CD4-positive, alpha-beta T cell (primary cell): ENCODE measurements around the gene KCNQ1. TPM values are rescaled to one million over a fixed set of nuclear protein-coding genes. Genes with fewer than 3 reads are reported as not detected.
A peak's percentile ranks its signal among the peaks of the same experiment; 100 is the strongest.

Experiments used
- ATAC-seq: fragments of 200-7000 bp; cut with Tn5 transposase; one replicate; pipeline ENCODE4 v1.10.0; 2022; ENCODE audit warnings: mild to moderate bottlenecking; ENCODE audit not compliant: poor library complexity
- CTCF ChIA-PET: fragments of 350-600 bp; sonication (Branson Sonifier 250); formaldehyde crosslinking; loops from one replicate; lab custom pipeline; 2021; ENCODE audit warnings: antibody characterized with exemption, inconsistent platforms; lab: Charles Lee
- POLR2A ChIA-PET: fragments of 350-600 bp; sonication (Branson Sonifier 250); formaldehyde crosslinking; loops from one replicate; lab custom pipeline; 2021; ENCODE audit warnings: antibody characterized with exemption, inconsistent platforms; lab: Charles Lee
- DNase-seq, 14 experiments: peaks; one replicate each; pipeline ENCODE4 v3.0.0-alpha.2; 2013 to 2020; ENCODE audit warnings: mixed read lengths in 2 of 14
- H3K27ac ChIP-seq, 2 donors: one replicate each; pipeline versions ENCODE4 v1.5.1 to v1.7.0; 2013; ENCODE audit warnings: low read length in 2 of 2, low read depth in 1 of 2, mild to moderate bottlenecking in 1 of 2
- H3K27me3 ChIP-seq, 2 experiments: 1 replicate in 1 of 2; 2 replicates in 1 of 2; pipeline versions ENCODE4 v1.6.1 to v1.7.0; 2013; ENCODE audit warnings: low read length in 2 of 2, control low read depth in 1 of 2, mild to moderate bottlenecking in 1 of 2, moderate library complexity in 1 of 2; ENCODE audit not compliant: insufficient read depth in 2 of 2, control insufficient read depth in 1 of 2
- H3K36me3 ChIP-seq: one replicate; pipeline ENCODE4 v1.6.1; 2013; ENCODE audit warnings: low read length, control low read depth; ENCODE audit not compliant: insufficient read depth
- H3K4me1 ChIP-seq: one replicate; pipeline ENCODE4 v1.6.1; 2013; ENCODE audit warnings: low read length, control low read depth; ENCODE audit not compliant: insufficient read depth
- H3K4me3 ChIP-seq: one replicate; pipeline ENCODE4 v1.5.1; 2013; ENCODE audit warnings: mild to moderate bottlenecking, low read length, moderate library complexity
- H3K9me3 ChIP-seq, 2 experiments: 1 replicate in 1 of 2; 2 replicates in 1 of 2; pipeline versions ENCODE4 v1.6.1 to v1.7.0; 2013; ENCODE audit warnings: low read length in 2 of 2, mild to moderate bottlenecking in 2 of 2, control low read depth in 1 of 2, moderate library complexity in 1 of 2; ENCODE audit not compliant: control insufficient read depth in 1 of 2, insufficient read depth in 1 of 2
- H3K27ac Mint-ChIP-seq: one replicate; pipeline ENCODE4 v1.8.0; 2020; ENCODE audit warnings: mixed read lengths
- H3K27me3 Mint-ChIP-seq: one replicate; pipeline ENCODE4 v1.8.0; 2021; ENCODE audit warnings: mixed read lengths
- H3K36me3 Mint-ChIP-seq: one replicate; pipeline ENCODE4 v1.8.0; 2021; ENCODE audit warnings: low read depth, mixed read lengths
- H3K4me1 Mint-ChIP-seq: one replicate; pipeline ENCODE4 v1.8.0; 2021; ENCODE audit warnings: low read depth, mixed read lengths
- H3K4me3 Mint-ChIP-seq: one replicate; pipeline ENCODE4 v1.8.0; 2020; ENCODE audit warnings: mild to moderate bottlenecking, mixed read lengths
- H3K9me3 Mint-ChIP-seq: one replicate; pipeline ENCODE4 v1.8.0; 2020; ENCODE audit warnings: mixed read lengths
- CTCF ChIP-seq: fragments of 200-600 bp; IDR thresholded peaks from one replicate; pipeline ENCODE4 v1.8.0; 2022; ENCODE audit warnings: antibody characterized with exemption, mild to moderate bottlenecking
- intact Hi-C, 2 experiments: fragments of 100-400 bp; cut with DNase I in 1 of 2; cut with micrococcal nuclease in 1 of 2; formaldehyde crosslinking; loops; one replicate each; pipeline versions ENCODE4 v1.15.1 to v1.9.0; 2023 to 2025; cut with DNase I, micrococcal nuclease
- total RNA-seq, 174 experiments: library from RNA in 2 of 174; stranded (reverse) in 2 of 174; gene quantifications; one replicate each; pipeline ENCODE4 v1.2.3 and lab custom pipeline; 2021 to 2026

The KCNQ1 gene
- total RNA-seq, 2 experiments from 2014 or later: 31.3 to 33.1 TPM

GRCh38 chr11:2480874-2481220, 36.0 kb downstream of the KCNQ1 start:
- Histone ChIP-seq H3K9me3 (peaks cover 0 to 13% of the 10 kb centered on the region in 2 experiments), H3K27ac (no peak overlapping the region), H3K4me1 (peaks cover 8% of the 10 kb centered on the region), H3K4me3 (no peak overlapping the region), H3K36me3 (peaks cover 10% of the 10 kb centered on the region), H3K27me3 (no peaks in the 10 kb centered on the region)
- TF ChIP-seq CTCF: no peak
- H3K4me3 Mint-ChIP-seq: peak overlapping the region; percentile 40
- peaks cover 38% of the 10 kb centered on the region for H3K4me1 Mint-ChIP-seq
- ChIA-PET CTCF (no interaction called here), POLR2A (no interaction called here)
- H3K9me3 Mint-ChIP-seq: peaks cover 3% of the 10 kb centered on the region
- no peaks in the 10 kb centered on the region for H3K27me3 Mint-ChIP-seq
- H3K36me3 Mint-ChIP-seq: peaks cover 86% of the 10 kb centered on the region
- peak overlapping the region; percentile 35 for H3K27ac Mint-ChIP-seq
- DNase-seq: peak in 3 of 14 experiments; percentile 25 to 58 (median 40)
- peak; percentile 46 for ATAC-seq
- intact Hi-C loops: loop anchor here in 1 of 2 experiments (5.0 kb wide), 1 partner anchor 34 kb away; the partner anchor contains the start of gene KCNQ1

- Mint-ChIP-seq H3K4me1 (peaks cover 38% of the 10 kb centered on the region), H3K27me3 (no peaks in the 10 kb centered on the region), H3K9me3 (peaks cover 3% of the 10 kb centered on the region), H3K4me3 (peak overlapping the region; percentile 40), H3K36me3 (peaks cover 88% of the 10 kb centered on the region), H3K27ac (peak overlapping the region; percentile 35)
- Histone ChIP-seq H3K9me3 (peaks cover 0 to 13% of the 10 kb centered on the region in 2 experiments), H3K27me3 (no peaks in the 10 kb centered on the region), H3K27ac (no peak overlapping the region), H3K4me1 (peaks cover 8% of the 10 kb centered on the region), H3K4me3 (no peak overlapping the region), H3K36me3 (peaks cover 10% of the 10 kb centered on the region)
- intact Hi-C loops: loop anchor here in 1 of 2 experiments (5.0 kb wide), 1 partner anchor 34 kb away; the partner anchor contains the start of gene KCNQ1
- CTCF ChIA-PET: no interaction called here
- ATAC-seq (peak; percentile 56), DNase-seq (peak in 1 of 14 experiments; percentile 32)
- POLR2A ChIA-PET: no interaction called here
- no peak for TF ChIP-seq CTCF
Measured at GRCh38 chr11:2481253-2481652, 36.4 kb downstream of the KCNQ1 start.

- no peak for ATAC-seq
- Mint-ChIP-seq H3K9me3 (peaks cover 5% of the 10 kb centered on the region), H3K4me3 (no peak overlapping the region), H3K36me3 (peaks cover 88% of the 10 kb centered on the region), H3K27ac (no peak overlapping the region), H3K4me1 (peaks cover 38% of the 10 kb centered on the region), H3K27me3 (no peaks in the 10 kb centered on the region)
- H3K27me3 ChIP-seq: no peaks in the 10 kb centered on the region
- no peak overlapping the region for H3K27ac ChIP-seq
- H3K36me3 ChIP-seq: peaks cover 10% of the 10 kb centered on the region
- CTCF ChIA-PET: no interaction called here
- H3K9me3 ChIP-seq: peaks cover 9 to 19% of the 10 kb centered on the region in 2 experiments
- peaks cover 8% of the 10 kb centered on the region for H3K4me1 ChIP-seq
- POLR2A ChIA-PET: no interaction called here
- H3K4me3 ChIP-seq: no peak overlapping the region
- intact Hi-C loops: loop anchor here in 1 of 2 experiments (5.0 kb wide), 1 partner anchor 35 kb away; the partner anchor contains the start of gene KCNQ1
- no peak for DNase-seq
- TF ChIP-seq CTCF: no peak
Measured at GRCh38 chr11:2482204-2482603, 37.4 kb downstream of the KCNQ1 start.
